IPS-NIHi7 (cell line): ENCODE data around the gene TOR1AIP1.

Experiments used
- DNase-seq: peaks from one replicate; pipeline ENCODE4 v3.0.0; 2012; ENCODE audit warnings: mixed read lengths; ENCODE audit errors: extremely low spot score

TOR1AIP1 gene

GRCh38 chr1:179881642-179882252 lies 338 bp upstream of the TOR1AIP1 start:
- DNase-seq: peak; percentile 73

- DNase-seq: peak; percentile 70
Observed at GRCh38 chr1:179883040-179883744, 1.1 kb downstream of the TOR1AIP1 start.

GRCh38 chr1:179883745-179884138 lies 1.7 kb downstream of the TOR1AIP1 start:
- peak; percentile 29 for DNase-seq

GRCh38 chr1:179888071-179888470 lies 6.0 kb downstream of the TOR1AIP1 start:
- DNase-seq: no peak

GRCh38 chr1:179889589-179889988 lies 7.5 kb downstream of the TOR1AIP1 start:
- no peak for DNase-seq

GRCh38 chr1:179910934-179911333 lies 28.8 kb downstream of the TOR1AIP1 start:
- DNase-seq: no peak

- DNase-seq: no peak
Observed at GRCh38 chr1:179911812-179912211, 29.7 kb downstream of the TOR1AIP1 start.

GRCh38 chr1:179917601-179918429 lies 35.7 kb downstream of the TOR1AIP1 start:
- no peak for DNase-seq

- peak; percentile 19 for DNase-seq
Observed at GRCh38 chr1:179921472-179921871, 39.4 kb downstream of the TOR1AIP1 start.

- no peak for DNase-seq
Observed at GRCh38 chr1:179921981-179922872, 40.1 kb downstream of the TOR1AIP1 start.

- DNase-seq: no peak
Observed at GRCh38 chr1:179923029-179923428, 40.9 kb downstream of the TOR1AIP1 start.

- DNase-seq: no peak
Observed at GRCh38 chr1:179924268-179924667, 42.2 kb downstream of the TOR1AIP1 start.

GRCh38 chr1:179925302-179925701 lies 43.2 kb downstream of the TOR1AIP1 start:
- no peak for DNase-seq

GRCh38 chr1:179925922-179926849 lies 44.1 kb downstream of the TOR1AIP1 start:
- no peak for DNase-seq

GRCh38 chr1:179926850-179927205 lies 44.7 kb downstream of the TOR1AIP1 start:
- no peak for DNase-seq

GRCh38 chr1:179929955-179930798 lies 48.1 kb downstream of the TOR1AIP1 start:
- DNase-seq: no peak

- no peak for DNase-seq
Observed at GRCh38 chr1:179930867-179931266, 48.8 kb downstream of the TOR1AIP1 start.

GRCh38 chr1:179933219-179933618 lies 51.1 kb downstream of the TOR1AIP1 start:
- DNase-seq: no peak

- no peak for DNase-seq
Observed at GRCh38 chr1:179935909-179936496, 53.9 kb downstream of the TOR1AIP1 start.
